ENCODE data around the gene YPEL5.

DNA sequence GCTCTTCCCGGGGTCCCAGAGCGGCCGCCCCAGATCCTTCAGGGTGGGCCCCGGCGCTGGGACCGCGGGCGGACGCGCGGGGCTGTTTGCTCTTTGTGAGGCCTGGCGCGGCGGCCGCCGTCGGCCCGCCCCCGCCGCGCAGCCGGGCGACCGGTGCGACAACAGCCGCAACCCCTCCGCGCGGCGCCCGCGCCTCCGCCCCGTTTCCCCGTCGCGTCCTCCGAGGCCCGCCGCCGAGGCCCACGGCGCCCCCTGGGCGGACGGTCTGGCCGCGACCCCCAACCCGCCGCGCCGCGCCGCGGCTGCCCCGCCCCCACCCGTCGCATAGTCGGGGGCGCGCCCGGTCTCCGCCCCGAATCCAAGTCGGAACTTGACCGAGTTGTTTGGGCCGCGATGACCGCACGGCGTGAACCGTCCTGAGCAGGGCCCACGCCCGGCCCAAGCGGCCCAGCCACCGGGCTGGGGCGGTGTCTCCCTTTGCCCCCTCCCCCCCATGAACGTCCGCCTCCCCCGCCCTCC, 448 bp downstream of the YPEL5 start:
- TF ChIP-seq, protein P1, sequence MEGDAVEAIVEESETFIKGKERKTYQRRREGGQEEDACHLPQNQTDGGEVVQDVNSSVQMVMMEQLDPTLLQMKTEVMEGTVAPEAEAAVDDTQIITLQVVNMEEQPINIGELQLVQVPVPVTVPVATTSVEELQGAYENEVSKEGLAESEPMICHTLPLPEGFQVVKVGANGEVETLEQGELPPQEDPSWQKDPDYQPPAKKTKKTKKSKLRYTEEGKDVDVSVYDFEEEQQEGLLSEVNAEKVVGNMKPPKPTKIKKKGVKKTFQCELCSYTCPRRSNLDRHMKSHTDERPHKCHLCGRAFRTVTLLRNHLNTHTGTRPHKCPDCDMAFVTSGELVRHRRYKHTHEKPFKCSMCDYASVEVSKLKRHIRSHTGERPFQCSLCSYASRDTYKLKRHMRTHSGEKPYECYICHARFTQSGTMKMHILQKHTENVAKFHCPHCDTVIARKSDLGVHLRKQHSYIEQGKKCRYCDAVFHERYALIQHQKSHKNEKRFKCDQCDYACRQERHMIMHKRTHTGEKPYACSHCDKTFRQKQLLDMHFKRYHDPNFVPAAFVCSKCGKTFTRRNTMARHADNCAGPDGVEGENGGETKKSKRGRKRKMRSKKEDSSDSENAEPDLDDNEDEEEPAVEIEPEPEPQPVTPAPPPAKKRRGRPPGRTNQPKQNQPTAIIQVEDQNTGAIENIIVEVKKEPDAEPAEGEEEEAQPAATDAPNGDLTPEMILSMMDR (IDR thresholded peaks at IDR 0.05), result no peak
- TF ChIP-seq EZH2 (IDR thresholded peaks at IDR 0.05) (no peak), EZH2phosphoT487 (IDR thresholded peaks at IDR 0.05) (no peak)

Measured in neural progenitor cell (in vitro differentiated cells).